WERI-Rb-1 (cell line): ENCODE results near the gene COL6A2.

Source experiments
- DNase-seq: peaks from one replicate; pipeline ENCODE4 v3.0.0-alpha.2; 2020
- H3K27ac ChIP-seq: fragments of 250-450 bp; sonication (Bioruptor Pico); 2 replicates; pipeline ENCODE4 v1.5.1; 2020; ENCODE audit warnings: mild to moderate bottlenecking, moderate library complexity
- H3K27me3 ChIP-seq: fragments of 250-450 bp; sonication (Bioruptor Pico); 2 replicates; pipeline ENCODE4 v1.5.1; 2021; ENCODE audit warnings: mild to moderate bottlenecking, low read depth, moderate library complexity; ENCODE audit not compliant: insufficient read depth, severe bottlenecking
- H3K36me3 ChIP-seq: fragments of 250-450 bp; sonication (Bioruptor Pico); 2 replicates; pipeline ENCODE4 v1.5.1; 2020; ENCODE audit warnings: mild to moderate bottlenecking, moderate library complexity
- H3K4me3 ChIP-seq: 2 replicates; pipeline ENCODE4 v1.5.1; 2011; ENCODE audit warnings: low read depth, mild to moderate bottlenecking, control low read depth, low read length
- H3K9me3 ChIP-seq: fragments of 250-450 bp; sonication (Bioruptor Pico); 2 replicates; pipeline ENCODE4 v1.5.1; 2021; ENCODE audit warnings: mild to moderate bottlenecking, moderate library complexity; ENCODE audit not compliant: severe bottlenecking
- CTCF ChIP-seq: IDR thresholded peaks from 2 replicates; pipeline ENCODE4 v1.5.1; 2011; ENCODE audit warnings: low read depth, mild to moderate bottlenecking, control low read depth, inconsistent platforms, low read length

The COL6A2 gene

DNA sequence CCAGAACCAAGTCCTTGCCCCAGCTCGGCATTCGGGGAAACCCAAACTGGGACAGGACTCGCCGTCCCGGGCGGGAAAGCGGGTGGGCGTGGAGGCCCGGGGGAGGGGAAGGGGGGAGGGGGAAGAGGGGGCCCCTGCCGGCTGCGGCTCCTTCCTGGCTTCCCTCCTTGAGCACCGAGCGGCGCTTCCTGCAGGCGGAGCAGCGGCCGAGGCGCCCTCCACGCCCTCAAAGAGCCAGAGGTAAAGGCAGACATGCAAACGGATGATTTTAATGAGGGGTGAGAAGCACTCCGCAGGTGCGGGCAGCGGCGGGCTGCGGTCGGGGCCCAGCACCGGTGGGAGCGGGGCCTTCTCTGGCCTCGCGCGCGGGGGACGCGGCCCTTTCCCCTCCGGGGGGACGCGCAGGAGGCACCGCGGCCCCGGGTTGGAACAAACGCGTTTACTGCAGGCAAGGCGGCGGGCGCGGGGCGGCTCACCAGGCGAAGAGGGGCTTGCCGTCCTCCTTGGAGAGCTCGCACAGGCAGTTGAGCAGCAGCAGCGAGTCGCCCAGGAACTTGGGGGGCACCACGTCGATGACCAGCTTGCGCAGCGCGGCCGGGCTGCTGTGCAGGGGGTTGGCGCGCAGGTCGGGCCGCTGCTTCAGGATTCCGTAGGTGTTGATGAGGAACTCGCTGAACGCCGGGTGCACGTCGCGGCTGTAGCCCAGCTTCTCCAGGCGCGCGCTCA lies 63.2 kb downstream of the COL6A2 start:
- no peaks in the 10 kb centered on the region for H3K27me3 ChIP-seq
- H3K4me3 ChIP-seq, result no peak overlapping the region
- no peak for TF ChIP-seq CTCF
- H3K9me3 ChIP-seq, result peaks cover 13% of the 10 kb centered on the region
- H3K36me3 ChIP-seq, result peaks cover 26% of the 10 kb centered on the region
- no peak overlapping the region for H3K27ac ChIP-seq
- DNase-seq, result peak; percentile 6

DNA sequence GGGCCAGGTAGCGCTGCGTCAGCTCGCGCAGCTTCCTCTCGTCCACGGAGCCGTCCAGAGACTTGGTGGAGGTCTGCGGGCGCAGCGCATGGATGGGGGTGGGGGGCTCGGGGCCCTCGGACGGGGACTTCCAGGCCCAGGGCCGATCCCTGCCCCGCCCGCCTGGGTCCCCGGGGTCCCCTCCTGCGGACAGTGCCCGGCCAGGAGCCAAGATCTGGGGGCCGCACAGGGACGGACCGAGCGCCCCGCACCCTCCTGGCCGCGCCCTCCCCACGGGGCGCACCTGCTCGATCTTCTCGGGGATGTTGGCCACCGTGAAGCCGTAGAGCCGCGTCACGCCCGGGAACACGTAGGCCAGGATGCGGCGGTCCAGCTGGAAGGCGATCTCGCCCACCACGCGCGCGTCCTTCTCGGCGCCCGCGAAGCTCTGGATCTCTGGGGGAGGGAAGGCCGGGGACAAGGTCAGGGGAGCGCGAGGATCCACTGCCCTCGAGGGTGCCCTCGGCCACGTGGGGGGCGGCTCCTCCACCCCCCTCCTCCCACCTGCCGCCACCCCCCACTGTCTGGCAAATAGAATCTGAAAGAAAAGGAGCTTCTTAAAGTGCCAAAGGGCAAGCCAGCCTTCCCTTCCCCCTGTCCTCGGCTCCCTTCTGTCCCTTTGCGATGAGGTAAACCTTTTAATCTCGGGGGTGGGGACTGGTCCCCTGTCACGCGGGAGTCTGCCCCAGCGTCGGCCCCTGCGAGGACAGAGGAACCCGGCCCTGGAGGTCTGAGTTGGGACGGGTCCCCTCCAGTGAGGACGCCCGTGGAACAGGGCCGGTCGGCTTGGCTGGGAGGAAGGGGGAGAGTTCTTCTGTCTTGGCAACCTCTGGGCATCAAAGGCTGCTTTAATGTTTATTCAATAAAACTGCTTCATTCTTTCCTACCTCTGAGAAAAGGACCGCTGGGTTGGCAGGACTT lies 64.0 kb downstream of the COL6A2 start:
- Histone ChIP-seq H3K4me3 (no peak overlapping the region), H3K27ac (no peak overlapping the region), H3K9me3 (peaks cover 13% of the 10 kb centered on the region), H3K36me3 (peaks cover 32% of the 10 kb centered on the region), H3K27me3 (no peaks in the 10 kb centered on the region)
- no peak for TF ChIP-seq CTCF
- DNase-seq, result peak; percentile 4

DNA sequence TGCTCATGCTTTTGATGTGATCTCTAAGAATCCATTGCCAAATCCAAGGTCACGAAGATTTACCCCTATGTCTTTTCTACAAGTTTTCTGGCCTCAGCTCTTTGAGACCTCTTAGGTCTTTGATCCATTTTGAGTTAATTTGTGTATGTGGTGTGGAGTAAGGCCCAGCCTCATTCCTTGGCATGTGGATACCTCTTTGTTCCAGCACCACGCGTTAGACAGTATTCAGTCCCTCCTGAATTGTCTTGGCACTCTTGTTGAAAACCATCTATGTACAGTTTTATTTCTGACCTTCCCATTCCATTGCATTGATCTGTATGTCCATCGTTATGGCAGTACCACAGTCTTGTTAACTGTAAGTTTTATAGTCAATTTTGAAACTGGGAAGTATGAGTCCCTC lies 65.5 kb downstream of the COL6A2 start:
- Histone ChIP-seq H3K27ac (no peak overlapping the region), H3K9me3 (peaks cover 13% of the 10 kb centered on the region), H3K4me3 (no peak overlapping the region), H3K36me3 (peaks cover 35% of the 10 kb centered on the region), H3K27me3 (no peaks in the 10 kb centered on the region)
- no peak for TF ChIP-seq CTCF
- DNase-seq, result no peak

GRCh38 chr21:46165098-46165497 lies 67.2 kb downstream of the COL6A2 start:
- H3K9me3 ChIP-seq, result peaks cover 13% of the 10 kb centered on the region
- DNase-seq, result no peak
- H3K27me3 ChIP-seq, result no peaks in the 10 kb centered on the region
- H3K4me3 ChIP-seq, result no peak overlapping the region
- H3K27ac ChIP-seq, result no peak overlapping the region
- TF ChIP-seq CTCF, result no peak
- peaks cover 28% of the 10 kb centered on the region for H3K36me3 ChIP-seq

DNA sequence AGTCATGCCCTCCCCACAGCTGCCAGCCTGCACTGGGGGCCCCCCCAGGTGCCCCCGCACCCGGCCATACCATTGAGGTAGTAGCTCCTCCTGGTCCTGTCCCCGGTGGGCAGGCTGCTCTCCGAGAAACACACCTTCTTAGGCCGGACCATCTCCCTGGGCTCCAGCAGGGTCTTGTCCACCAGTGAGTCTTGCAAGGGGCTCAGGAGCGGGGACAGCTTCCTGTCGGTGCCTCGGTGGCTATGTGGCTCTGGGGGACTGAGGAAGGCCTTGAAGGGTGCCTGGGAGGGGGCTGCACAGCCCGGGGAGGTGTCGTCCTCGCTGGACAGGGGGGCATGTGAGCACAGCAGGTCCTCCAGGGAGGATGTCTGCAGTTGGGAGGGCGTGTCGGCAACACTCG lies 70.3 kb downstream of the COL6A2 start:
- Histone ChIP-seq H3K36me3 (peaks cover 16% of the 10 kb centered on the region), H3K27me3 (no peaks in the 10 kb centered on the region), H3K27ac (no peak overlapping the region), H3K4me3 (no peak overlapping the region), H3K9me3 (no peaks in the 10 kb centered on the region)
- TF ChIP-seq CTCF, result no peak
- DNase-seq, result no peak
